HG02798 (cell line): ENCODE measurements around the gene OR4D11.
"Not testable (repeated sequence)": the region's sequence is repeated elsewhere in the genome, so short reads cannot be mapped to it uniquely, and the experiment has no call there.

Experiments used
- ATAC-seq: cut with Tn5 transposase; IDR thresholded peaks from one replicate; pipeline ENCODE4 v1.9.1; 2021; ENCODE audit warnings: mild to moderate bottlenecking; ENCODE audit not compliant: unreplicated experiment, poor library complexity

OR4D11 gene

DNA sequence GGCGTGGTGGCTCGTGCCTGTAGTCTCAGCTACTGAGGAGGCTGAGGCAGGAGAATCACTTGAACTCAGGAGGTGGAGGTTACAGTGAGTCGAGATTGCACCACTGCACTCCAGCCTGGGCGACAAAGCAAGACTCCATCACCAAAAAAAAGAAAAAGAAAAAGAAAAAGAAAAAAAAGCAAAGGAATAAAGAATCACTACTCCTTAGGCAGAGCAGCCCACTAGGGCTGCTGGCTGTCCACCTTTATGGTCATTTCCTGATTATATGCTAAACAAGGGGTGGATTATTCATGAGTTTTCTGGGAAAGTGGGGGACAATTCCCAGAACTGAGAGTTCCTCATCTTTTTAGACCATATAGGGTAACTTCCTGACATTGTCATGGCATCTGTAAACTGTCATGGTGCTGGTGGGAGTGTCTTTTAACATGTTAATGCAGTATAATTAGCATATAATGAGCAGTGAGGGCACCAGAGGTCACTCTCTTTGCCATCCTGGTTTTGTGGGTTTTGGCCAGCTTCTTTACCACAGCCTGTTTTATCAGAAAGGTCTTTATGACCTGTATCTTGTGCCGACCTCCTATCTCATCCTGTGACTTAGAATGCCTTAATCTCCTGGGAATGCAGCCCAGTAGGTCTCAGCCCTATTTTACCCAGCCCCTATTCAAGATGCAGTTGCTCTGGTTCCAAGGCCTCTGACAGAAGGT, 44.4 kb downstream of the OR4D11 start:
- not testable (repeated sequence) for ATAC-seq

DNA sequence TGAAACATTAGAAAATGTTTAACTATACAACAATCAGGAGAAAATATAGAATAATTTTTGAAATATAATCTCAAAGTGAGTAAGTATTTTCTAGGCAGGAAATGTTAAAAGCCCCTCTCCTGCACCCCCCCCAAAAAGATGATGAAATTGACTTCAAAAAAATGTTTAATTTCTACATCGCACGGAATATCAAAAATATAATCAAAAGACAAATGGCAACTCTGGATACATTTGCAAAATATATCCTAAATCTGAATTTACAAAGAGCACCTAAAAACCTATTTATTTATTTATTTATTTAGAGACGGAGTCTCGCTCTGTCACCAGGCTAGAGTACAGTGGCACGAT, 44.9 kb downstream of the OR4D11 start:
- ATAC-seq: no peak

DNA sequence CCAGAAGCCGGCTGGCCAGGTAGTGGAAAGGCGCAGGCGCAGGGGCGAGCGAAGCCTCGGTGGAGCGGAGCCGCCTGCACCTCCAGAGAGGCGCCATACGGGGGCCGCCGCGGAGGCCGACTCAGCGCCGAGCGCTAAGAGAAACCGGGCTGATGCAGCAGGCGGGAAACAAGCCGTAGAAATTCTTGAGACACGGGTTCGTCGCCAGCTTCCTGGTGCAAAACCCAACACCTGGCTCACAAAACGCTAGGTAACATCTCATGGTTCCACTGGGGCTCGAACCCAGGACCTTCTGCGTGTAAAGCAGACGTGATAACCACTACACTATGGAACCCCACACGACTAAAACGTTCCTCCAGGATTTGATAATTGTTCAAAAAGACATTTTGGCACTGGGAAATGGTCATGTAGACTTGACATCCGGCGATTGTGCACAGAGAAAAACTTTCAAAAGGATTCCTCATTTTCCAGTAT, 47.0 kb downstream of the OR4D11 start:
- peak; percentile 91 for ATAC-seq

DNA sequence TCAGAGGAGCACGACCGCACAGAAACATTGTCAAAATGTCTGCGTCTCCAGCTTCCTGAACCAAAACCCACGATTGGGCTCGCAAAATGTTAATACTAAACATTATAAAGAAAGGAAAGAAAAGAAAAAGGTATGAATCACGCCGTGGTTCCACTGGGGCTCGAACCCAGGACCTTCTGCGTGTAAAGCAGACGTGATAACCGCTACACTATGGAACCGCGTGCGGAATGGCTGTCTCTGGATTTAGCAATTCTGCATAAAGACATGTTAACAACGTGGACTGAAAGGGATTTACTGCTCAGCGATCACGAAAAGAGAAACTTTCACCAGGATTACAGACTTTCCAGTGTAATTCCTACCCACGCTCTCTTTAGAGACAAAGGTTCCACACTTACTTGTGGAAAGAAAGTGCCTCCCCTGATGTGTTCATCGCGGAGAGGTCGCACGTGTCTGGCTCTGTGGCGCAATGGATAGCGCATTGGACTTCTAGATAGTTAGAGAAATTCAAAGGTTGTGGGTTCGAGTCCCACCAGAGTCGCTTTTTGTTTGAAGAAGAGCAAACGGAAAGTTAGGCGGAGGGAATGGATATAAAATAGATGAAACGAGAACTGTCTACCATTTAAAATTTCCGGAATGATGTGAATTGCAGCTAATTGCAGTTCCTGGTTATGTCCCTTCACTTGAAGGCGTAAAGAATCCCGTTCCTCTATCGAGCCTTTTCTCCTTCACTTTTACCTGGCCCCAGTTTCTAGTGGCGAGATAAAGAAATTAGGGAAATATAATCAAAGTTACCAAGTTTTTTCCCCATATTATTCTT, 47.7 kb downstream of the OR4D11 start:
- peak; percentile 38 for ATAC-seq

DNA sequence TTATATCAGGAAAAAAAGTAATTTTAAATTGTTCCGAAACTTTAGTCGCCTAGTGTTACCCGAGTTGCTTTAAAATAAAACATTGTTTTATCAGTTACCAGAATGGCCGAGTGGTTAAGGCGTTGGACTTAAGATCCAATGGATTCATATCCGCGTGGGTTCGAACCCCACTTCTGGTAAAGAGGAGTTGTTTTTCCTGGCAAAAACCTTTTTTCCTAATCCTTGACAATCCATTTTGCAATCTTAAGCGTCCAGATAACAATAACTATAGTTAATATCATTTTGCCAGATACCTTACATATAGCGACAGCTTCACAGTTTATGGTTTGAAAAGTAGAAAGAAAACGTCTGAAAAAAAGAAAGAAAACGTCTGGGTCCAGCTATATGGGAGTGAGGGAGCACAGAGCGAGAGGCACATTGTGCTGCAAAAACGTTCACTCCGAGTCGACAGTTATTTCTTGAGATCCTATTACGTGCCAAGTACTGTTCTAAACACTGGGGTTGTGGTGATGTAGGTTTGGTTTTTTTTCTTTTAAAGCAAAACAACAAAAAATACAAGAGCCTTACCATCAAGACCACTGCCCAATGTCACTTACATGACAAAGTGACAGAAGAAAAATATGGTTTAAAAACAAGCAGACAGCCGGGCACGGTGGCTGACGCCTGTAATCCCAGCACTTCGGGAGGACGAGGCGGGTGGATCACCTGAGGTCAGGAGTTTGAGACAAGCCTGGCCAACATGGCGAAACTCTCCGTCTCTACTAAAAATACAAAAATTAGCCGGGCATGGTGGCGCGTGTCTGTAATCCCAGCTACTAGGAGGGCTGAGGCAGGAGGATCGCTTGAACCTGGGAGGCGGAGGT, 48.5 kb downstream of the OR4D11 start:
- ATAC-seq: no peak

DNA sequence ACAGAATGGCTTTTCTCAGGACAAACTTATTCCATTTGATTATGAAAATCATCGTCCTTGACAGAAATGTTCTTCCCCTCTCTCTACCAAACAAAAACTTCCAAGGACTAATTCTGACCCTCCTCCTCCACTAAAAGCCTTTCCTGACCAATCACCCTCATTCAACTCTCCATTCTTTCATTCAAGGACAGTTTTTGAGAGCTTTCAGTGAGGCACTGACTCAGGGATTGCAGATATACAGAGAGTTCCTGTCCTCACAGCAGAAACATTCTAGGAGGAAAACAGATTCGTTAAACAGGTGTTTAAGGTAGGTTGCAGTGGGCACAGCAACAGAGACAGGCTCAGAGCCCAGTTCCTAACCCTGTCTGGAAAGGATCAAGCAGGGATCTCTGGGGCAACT, 49.5 kb downstream of the OR4D11 start:
- ATAC-seq: no peak

DNA sequence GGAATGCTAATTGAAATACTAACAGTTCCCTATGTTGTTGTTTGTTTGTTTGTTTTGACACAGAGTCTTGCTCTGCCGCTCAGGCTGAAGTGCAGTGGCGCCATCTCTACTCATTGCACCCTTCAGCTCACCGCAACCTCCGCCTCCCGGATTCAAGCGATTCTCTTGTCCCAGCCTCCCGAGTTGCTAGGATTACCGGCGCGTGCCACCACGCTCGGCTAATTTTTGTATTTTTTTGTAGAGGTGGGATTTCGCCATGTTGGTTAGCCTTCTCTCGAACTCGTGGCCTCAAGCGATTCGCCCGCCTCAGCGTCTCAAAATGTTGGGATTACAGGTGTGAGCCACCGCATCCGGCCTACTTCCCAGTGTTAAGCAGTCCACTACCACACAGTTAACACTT, 49.9 kb downstream of the OR4D11 start:
- ATAC-seq: no peak
